ENCODE measurements around the gene CSMD2.

- no peak for TF ChIP-seq CTCF (conservative IDR thresholded peaks at IDR 0.05; ENCODE audit: low read length)
- no peak for TF ChIP-seq EZH2phosphoT487 (IDR thresholded peaks at IDR 0.05; ENCODE audit: borderline replicate concordance, low read depth, low read length)
Measured at GRCh38 chr1:33502726-33503125, 662.3 kb downstream of the CSMD2 start.
